ENCODE measurements around the gene DPF3.
A peak's percentile ranks its signal among the peaks of the same experiment; 100 is the strongest.

DPF3 gene

GRCh38 chr14:72893636-72894322 is at the start of gene DPF3:
Gene DPF3, minus strand, starts transcription at chr14:72894101. Its CDS starts 13 bp downstream, at chr14:72894088.
- DNase-seq (ENCODE audit: low read depth), result peak; percentile 88

- no peak for DNase-seq (ENCODE audit: low read depth)
Measured at GRCh38 chr14:72942934-72943333, 49.0 kb upstream of the DPF3 start.

DNA sequence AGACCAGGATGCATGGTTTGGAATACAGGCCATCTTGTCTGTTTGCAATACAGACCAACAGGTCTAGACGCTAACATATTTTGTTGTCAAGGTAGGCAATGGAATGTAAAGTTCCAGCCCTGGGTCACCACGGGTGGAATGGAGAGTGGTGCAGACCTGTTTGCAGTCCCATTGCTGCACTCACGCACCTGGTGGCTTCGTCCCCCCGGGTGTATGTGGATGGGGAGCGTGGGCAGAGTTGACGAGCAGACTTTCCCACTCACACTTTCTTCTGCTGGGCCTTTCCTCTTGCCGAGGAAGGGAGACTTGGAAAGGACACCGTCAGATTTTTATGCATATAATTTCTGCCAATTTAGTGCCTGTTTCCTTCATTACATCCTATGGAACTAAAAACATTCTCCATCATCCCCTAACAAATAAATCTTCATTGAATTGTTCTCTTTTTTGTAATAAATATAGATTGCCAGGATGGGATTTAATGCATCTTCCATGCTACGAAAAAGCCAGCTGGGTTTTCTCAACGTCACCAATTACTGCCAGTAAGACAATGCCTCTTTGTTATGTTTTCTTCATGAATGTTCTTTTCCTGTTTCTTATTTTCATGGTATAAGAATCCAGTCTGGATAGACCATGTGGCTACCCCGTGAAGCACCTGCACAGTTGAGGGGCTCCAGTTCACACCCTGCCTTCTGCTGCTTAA is 47.5 kb upstream of the DPF3 start:
- no peak for DNase-seq (ENCODE audit: low read depth)

GRCh38 chr14:72939630-72940029 is 45.7 kb upstream of the DPF3 start:
- no peak for DNase-seq (ENCODE audit: low read depth)

DNA sequence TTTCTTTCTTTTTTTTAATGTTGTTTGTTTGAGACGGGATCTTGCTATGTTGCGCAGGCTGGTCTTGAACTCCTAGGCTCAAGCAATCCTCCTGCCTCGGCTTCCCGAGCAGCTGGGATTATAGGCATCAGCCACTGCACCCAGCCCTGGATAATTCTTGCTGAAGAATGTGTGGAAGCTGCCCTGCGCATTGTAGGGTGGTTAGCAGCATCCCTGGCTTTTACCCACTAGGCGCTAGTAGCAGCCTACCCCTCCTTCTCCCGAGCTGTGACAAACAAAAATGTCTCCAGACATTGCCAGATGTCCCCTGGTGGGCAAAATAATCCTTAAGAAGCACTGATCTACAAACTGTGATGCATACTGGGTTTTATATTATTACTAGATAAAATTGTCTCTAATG is 39.0 kb upstream of the DPF3 start:
- no peak for DNase-seq (ENCODE audit: low read depth)

DNA sequence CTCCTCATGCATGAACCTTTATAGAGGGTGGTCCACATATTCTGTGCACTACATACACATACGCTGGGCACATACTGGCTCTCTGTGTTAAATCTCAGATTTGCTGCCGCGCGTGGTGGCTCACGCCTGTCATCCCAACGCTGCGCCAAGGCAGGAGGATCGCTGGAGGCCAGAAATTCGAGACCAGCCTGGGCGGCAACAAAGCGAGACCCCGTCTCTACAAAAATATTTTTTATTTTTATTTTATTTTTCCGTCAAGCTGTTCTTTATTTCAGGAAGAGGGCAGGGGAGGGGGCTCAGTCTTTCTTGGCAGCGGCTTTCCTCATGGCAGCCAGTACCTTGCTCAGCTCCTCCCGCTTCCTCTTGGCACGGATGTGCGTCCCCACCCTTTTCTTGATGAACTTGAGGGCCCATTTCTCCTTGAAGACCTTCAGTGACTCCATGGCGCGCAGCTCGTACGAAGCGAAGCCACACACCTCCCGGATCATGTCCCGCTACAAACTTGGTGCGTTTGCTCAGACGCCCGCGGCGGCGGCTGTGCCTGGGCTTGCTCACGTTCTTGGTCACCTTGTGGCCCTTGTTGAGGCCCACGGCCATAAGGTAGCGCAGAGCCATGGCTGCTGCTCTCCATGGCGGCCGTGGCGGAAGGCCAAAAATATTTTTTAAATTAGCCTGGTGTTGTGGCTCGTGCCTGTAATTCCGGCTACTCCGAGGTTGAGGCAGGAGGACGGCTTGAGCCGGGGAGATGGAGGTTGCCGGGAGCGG is 35.6 kb upstream of the DPF3 start:
- no peak for DNase-seq (ENCODE audit: low read depth)

DNA sequence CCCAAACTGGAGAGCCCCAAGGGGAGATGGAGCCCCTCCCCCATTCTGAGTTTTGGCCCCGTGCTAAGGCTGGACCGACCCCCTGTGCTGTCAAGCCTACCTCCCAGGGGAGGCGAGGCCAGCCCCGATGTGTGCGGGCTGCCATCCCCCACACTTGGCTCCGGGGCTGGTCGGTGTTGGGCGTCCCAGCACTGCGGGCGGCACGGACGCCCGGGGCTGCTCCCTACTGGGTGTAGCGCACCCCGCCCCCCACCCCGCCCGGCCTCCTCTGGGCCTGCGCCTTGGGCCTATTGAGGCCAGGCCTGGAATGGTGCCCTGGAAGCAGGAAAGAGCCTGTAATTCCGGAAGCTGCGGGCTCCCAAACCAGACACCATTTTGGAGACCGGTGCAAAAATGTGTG is 35.0 kb upstream of the DPF3 start:
- no peak for DNase-seq (ENCODE audit: low read depth)

GRCh38 chr14:72926292-72927028 is 32.6 kb upstream of the DPF3 start, which contains the start of gene DCAF4:
Gene DCAF4, plus strand, starts transcription at chr14:72926464. Its CDS starts 11,515 bp downstream, at chr14:72937979.
- peak; percentile 93 for DNase-seq (ENCODE audit: low read depth)

GRCh38 chr14:72925815-72926291 is 32.0 kb upstream of the DPF3 start:
- no peak for DNase-seq (ENCODE audit: low read depth)

DNA sequence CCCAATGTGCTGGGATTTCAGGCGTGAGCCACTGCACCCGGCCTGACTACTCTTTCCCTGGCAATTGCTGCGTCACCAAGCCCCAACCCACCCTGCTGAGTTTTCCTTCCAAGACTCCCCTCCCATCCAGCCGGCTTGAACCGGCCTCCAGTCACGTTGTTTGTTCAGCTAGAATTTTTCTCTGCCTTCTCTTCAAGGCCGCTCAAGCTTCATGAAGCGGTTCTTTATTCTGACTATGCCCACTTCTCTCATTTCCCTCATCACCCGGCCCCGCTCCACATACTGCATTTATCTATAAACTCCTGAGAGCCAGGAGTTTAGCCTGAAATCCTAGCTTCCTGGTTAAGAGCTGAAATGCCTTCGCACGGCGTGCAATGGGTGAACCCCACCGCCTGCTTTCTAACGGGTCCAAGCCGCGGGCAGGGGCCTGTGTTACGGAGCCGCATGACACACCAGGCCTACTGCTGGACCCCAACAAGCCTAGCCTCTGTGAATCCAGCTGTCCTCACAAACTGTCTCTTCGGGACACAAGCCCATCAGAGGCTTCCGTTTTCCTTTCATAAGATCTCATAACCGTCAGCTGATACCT is 31.4 kb upstream of the DPF3 start:
- DNase-seq (ENCODE audit: low read depth), result no peak

DNA sequence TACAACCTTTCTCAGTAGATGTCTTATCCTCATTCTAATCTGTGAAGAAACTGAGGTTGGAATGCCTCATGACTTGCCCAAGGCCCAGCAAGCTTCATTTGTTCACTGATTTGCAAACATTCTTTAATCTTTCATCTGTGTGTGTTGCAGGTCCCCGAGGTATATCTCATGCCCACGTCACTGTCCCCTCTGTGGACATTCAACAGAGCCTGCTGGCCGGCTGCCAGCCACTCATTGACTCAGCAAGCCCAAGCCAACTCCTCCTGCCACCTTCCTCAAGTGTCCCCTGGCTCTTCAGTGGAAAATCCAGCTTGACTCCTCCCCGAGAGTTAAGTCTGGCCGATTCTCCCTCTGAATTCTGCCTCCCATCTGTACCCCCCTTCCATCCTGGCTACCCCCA is 30.4 kb upstream of the DPF3 start:
- no peak for DNase-seq (ENCODE audit: low read depth)

DNA sequence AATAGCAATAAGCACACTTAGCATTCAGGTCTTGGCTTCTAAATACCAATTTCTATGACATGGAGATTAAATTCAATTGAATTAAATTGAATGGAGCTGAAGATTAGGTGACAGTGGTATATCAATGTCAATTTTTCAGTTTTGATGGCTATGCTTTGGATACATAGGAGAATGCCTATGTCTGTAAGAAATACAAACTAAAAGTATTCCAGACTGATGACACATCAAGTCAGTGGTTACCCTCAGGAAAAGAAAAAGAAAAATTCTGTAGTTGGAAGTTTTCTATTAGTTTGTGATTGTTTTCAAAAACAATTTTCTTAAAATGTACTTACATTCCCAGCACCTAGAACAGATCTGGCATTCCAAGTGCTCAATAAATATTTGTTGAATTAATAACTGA is 27.5 kb upstream of the DPF3 start:
- DNase-seq (ENCODE audit: low read depth), result no peak

GRCh38 chr14:72920008-72920407 is 26.1 kb upstream of the DPF3 start:
- no peak for DNase-seq (ENCODE audit: low read depth)

DNA sequence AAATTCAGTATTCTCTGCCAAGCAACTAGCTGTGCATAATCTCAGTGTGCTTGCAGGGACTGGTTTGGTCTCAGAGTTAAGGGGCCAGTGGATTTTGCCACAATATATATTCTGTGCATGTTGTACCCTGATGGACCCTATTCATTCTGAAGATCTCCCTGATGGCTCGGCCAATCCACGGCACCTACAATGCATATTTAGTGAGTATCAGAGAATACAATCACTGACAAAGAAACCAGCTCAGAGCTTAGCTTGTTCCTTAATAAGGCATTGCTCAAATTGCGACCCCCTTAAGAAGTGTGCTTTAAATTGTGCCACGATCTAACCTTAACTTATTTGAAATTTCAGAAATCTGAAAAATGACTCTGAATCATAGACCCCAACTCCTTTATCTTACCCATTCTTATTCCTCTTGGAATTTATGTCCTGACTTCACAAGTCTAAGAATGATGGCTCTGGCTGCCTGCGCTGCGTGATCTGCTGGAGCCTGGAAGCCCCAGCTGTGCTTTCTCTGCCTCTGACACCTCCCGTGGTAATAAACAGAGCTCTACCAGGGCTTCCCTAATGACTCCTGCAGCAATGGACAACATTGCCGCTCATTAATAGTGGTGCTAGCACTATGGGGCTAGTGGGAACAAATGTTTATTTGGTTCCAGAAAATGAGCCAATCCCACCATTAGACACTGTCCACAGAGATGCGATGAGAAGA is 23.3 kb upstream of the DPF3 start:
- DNase-seq (ENCODE audit: low read depth), result no peak

DNA sequence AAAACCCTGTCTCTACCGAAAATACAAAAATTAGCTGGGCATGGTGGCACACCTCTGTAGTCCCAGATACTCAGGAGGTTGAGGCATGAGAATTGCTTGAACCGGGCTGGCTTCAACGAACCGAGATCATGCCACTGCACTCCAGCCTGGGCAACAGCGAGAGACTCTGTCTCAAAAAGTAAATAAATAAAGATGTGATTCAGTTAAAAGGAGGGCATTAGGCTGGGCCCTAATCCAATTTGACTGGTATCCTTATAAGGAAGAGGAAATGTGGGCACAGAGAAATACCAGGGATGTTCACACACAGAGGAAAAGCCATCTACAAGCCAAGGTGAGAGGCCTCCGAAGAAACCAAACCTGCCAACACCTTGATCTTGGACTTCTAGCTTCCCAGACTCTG is 22.3 kb upstream of the DPF3 start:
- no peak for DNase-seq (ENCODE audit: low read depth)

DNA sequence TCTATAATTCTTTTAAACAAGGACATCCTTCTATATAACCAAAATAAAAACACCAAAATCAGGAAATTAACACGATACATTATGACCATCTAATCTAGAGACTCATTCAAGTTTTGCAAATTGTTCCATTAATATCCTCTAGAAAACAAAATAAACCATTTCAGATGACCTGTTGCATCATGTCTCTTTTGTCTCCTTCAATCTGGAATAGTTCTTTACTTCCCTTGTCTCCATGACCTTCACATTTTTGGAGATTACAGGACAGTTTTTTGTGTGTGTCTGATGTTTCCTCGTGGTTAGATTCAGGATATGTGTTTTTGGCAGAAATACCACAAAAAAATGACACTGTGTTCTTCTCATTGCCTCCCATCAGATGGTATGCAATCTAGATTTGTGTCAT is 19.9 kb upstream of the DPF3 start:
- DNase-seq (ENCODE audit: low read depth), result no peak

DNA sequence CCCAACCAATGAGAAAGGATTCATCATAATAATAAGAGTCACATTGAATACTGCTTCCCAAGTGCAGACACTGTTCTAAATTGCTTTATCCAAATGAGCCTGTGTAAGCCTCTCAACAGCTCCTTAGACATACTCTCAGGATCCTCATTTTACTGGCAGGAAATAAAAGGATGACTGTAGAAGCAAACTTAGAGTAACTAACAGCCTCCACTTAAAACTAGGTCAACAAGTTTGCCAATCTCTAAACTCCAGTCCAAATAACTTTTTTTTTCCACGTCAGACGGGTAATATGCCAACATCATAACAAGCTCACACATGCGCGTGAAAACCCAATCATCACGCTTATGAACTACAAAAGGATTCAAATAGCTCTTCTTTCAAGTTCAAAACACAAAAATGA is 15.3 kb upstream of the DPF3 start:
- DNase-seq (ENCODE audit: low read depth), result no peak

GRCh38 chr14:72907886-72908285 is 14.0 kb upstream of the DPF3 start:
- DNase-seq (ENCODE audit: low read depth), result no peak

DNA sequence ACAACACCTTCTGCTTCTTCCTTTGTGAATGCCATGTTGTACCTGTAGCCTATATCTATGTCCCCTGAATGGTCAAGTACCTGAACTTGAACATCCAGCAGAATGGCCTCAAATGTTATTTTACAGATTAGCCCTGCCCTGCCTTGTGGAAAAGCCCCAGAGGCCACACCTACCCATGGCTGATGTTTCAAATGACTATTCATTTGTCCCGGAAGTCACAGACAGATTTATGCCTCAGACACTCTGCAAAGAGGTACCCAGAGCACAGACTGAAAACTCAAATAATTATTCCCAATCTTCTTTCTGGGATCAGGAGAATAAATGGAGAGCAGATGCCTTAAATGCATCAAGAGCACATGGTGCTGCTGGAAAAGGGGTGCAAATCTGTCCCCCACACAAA is 13.0 kb upstream of the DPF3 start:
- no peak for DNase-seq (ENCODE audit: low read depth)

GRCh38 chr14:72906316-72906715 is 12.4 kb upstream of the DPF3 start:
- DNase-seq (ENCODE audit: low read depth), result no peak
